Tibial nerve (tissue), 4 donors: ENCODE results near the gene FAM167B. TPM values are rescaled to one million over a fixed set of nuclear protein-coding genes. Genes with fewer than 3 reads are reported as not detected.

Experiments used
- DNase-seq, 2 donors: peaks; one replicate each; pipeline ENCODE4 v3.0.0-alpha.2; 2019; ENCODE audit warnings: low spot score in 2 of 2
- H3K27ac ChIP-seq, 4 donors: fragments of 200-600 bp; sonication (generic) in 3 of 4; one replicate each; pipeline ENCODE4 v1.5.1; 2017 to 2019; ENCODE audit warnings: mild to moderate bottlenecking in 1 of 4
- H3K27me3 ChIP-seq, 2 donors: fragments of 200-600 bp; sonication (generic) in 1 of 2; one replicate each; pipeline versions ENCODE4 v1.5.1 to v1.6.0; 2017 to 2019
- H3K36me3 ChIP-seq, 3 donors: fragments of 200-600 bp; sonication (generic); one replicate each; pipeline ENCODE4 v1.5.1; 2018 to 2019
- H3K4me1 ChIP-seq, 4 donors: fragments of 200-600 bp; sonication (generic) in 3 of 4; one replicate each; pipeline ENCODE4 v1.5.1; 2017 to 2019
- H3K4me3 ChIP-seq, 4 donors: fragments of 200-600 bp; sonication (generic) in 3 of 4; one replicate each; pipeline ENCODE4 v1.5.1; 2017 to 2019; ENCODE audit warnings: mild to moderate bottlenecking in 1 of 4, moderate library complexity in 1 of 4
- H3K9me3 ChIP-seq, 4 donors: fragments of 200-600 bp; sonication (generic) in 3 of 4; one replicate each; pipeline ENCODE4 v1.5.1; 2017 to 2019
- CTCF ChIP-seq, 5 experiments: fragments of 200-600 bp in 3 of 5; fragments of 450-650 bp in 2 of 5; sonication (generic) in 3 of 5; IDR thresholded peaks; one replicate each; pipeline ENCODE4 v1.5.1; 2016 to 2019; ENCODE audit warnings: antibody characterized with exemption in 5 of 5, mild to moderate bottlenecking in 3 of 5, moderate library complexity in 2 of 5
- EP300 ChIP-seq, 2 donors: sonication (generic); formaldehyde crosslinking; IDR thresholded peaks; one replicate each; pipeline ENCODE4 v1.6.1; 2017; ENCODE audit warnings: antibody characterized with exemption in 2 of 2, mild to moderate bottlenecking in 1 of 2
- POLR2A ChIP-seq, 2 donors: fragments of 450-650 bp; IDR thresholded peaks; one replicate each; pipeline ENCODE4 v1.6.1; 2017; ENCODE audit warnings: antibody characterized with exemption in 2 of 2, mild to moderate bottlenecking in 2 of 2, moderate library complexity in 2 of 2
- WGBS, 2 donors: methylation state at CpG; one replicate each; pipeline ENCODE4 v1.1.5; 2018; 5-methylcytosine and 5-hydroxymethylcytosine counted together
- total RNA-seq, 4 donors: library from RNA; depleted of rRNA; stranded (reverse); fragments of >200 nt; gene quantifications; one replicate each; pipeline ENCODE4 v1.1.0, GENCODE V29; 2016

FAM167B gene
- total RNA-seq, 4 donors from 2014 or later: 1.4 to 5.4 (median 3.5) TPM

GRCh38 chr1:32199717-32200072 is 47.3 kb upstream of the FAM167B start:
- Histone ChIP-seq H3K27me3 (no peaks in the 10 kb centered on the region), H3K36me3 (peaks cover 3 to 35% (median 7%) of the 10 kb centered on the region in 3 donors), H3K4me1 (peaks cover 0 to 33% (median 15%) of the 10 kb centered on the region in 4 donors), H3K9me3 (no peaks in the 10 kb centered on the region), H3K4me3 (peak overlapping the region in 1 of 4 donors; percentile 67), H3K27ac (peak overlapping the region in 3 of 4 donors; percentile 70 to 95 (median 87))
- WGBS, 2 donors: 17 to 48% methylated on average over 4 to 6 of the region's 6 CpGs
- peak in 1 of 2 donors; percentile 29 for DNase-seq
- TF ChIP-seq EP300 (IDR thresholded peaks at IDR 0.05): no peak
- no peak for TF ChIP-seq CTCF (IDR thresholded peaks at IDR 0.05)
- no peak for TF ChIP-seq POLR2A (IDR thresholded peaks at IDR 0.05)

GRCh38 chr1:32200226-32201010 is 46.6 kb upstream of the FAM167B start, which contains the start of gene CCDC28B:
Gene CCDC28B (plus strand): TSS chr1:32200595. CDS start chr1:32201936, 1,341 bp downstream.
- Histone ChIP-seq H3K9me3 (no peaks in the 10 kb centered on the region), H3K4me1 (peaks cover 0 to 40% (median 21%) of the 10 kb centered on the region in 4 donors), H3K4me3 (peak within 1 kb of the TSS; percentile 40 to 81 (median 64)), H3K27me3 (no peaks in the 10 kb centered on the region), H3K27ac (peak within 1 kb of the TSS; percentile 65 to 95 (median 78)), H3K36me3 (peaks cover 0 to 28% (median 0%) of the 10 kb centered on the region in 3 donors)
- WGBS, 2 donors: 0% methylated on average over 15 to 26 of the region's 34 CpGs
- TF ChIP-seq EP300 (IDR thresholded peaks at IDR 0.05): peak in 1 of 2 donors; percentile 78
- no peak for TF ChIP-seq CTCF (IDR thresholded peaks at IDR 0.05)
- TF ChIP-seq POLR2A (IDR thresholded peaks at IDR 0.05): peak in 1 of 2 donors; percentile 44
- DNase-seq: peak; percentile 48 to 65

GRCh38 chr1:32201011-32201855 is 45.8 kb upstream of the FAM167B start:
- Histone ChIP-seq H3K36me3 (peaks cover 0 to 19% (median 0%) of the 10 kb centered on the region in 3 donors), H3K4me1 (peaks cover 0 to 46% (median 24%) of the 10 kb centered on the region in 4 donors), H3K9me3 (no peaks in the 10 kb centered on the region), H3K27ac (peak overlapping the region; percentile 65 to 95 (median 78)), H3K27me3 (no peaks in the 10 kb centered on the region), H3K4me3 (peak overlapping the region; percentile 40 to 81 (median 64))
- peak; percentile 64 to 70 for DNase-seq
- 1% methylated on average over 15 to 25 of the region's 26 CpGs for WGBS, 2 donors
- TF ChIP-seq POLR2A (IDR thresholded peaks at IDR 0.05) (peak in 1 of 2 donors; percentile 16), CTCF (IDR thresholded peaks at IDR 0.05) (no peak), EP300 (IDR thresholded peaks at IDR 0.05) (peak in 1 of 2 donors; percentile 28)

GRCh38 chr1:32204943-32205361 is 42.1 kb upstream of the FAM167B start:
- H3K27me3 ChIP-seq: no peaks in the 10 kb centered on the region
- H3K4me3 ChIP-seq: peak overlapping the region; percentile 53 to 91 (median 72)
- H3K4me1 ChIP-seq: peaks cover 0 to 41% (median 20%) of the 10 kb centered on the region in 4 donors
- H3K27ac ChIP-seq: peak overlapping the region; percentile 55 to 88 (median 80)
- H3K36me3 ChIP-seq: peaks cover 0 to 10% (median 0%) of the 10 kb centered on the region in 3 donors
- WGBS, 2 donors: 33 to 47% methylated on average over 16 to 26 of the region's 26 CpGs
- H3K9me3 ChIP-seq: no peaks in the 10 kb centered on the region
- DNase-seq: no peak
- no peak for TF ChIP-seq CTCF (IDR thresholded peaks at IDR 0.05)
- TF ChIP-seq EP300 (IDR thresholded peaks at IDR 0.05): no peak
- TF ChIP-seq POLR2A (IDR thresholded peaks at IDR 0.05): no peak
